BLaER1 (cell line): ENCODE data around the gene WDR1.

Source experiments
- H3K27ac ChIP-seq: shearing (Covaris generic); formaldehyde crosslinking; 2 replicates; pipeline ENCODE4 v1.8.1; 2022
- H3K27me3 ChIP-seq: shearing (Covaris generic); formaldehyde crosslinking; 2 replicates; pipeline ENCODE4 v1.8.1; 2022
- H3K36me3 ChIP-seq: shearing (Covaris generic); formaldehyde crosslinking; 2 replicates; pipeline ENCODE4 v1.8.1; 2022
- H3K4me1 ChIP-seq: shearing (Covaris generic); formaldehyde crosslinking; 2 replicates; pipeline ENCODE4 v1.8.1; 2022
- H3K4me2 ChIP-seq: shearing (Covaris generic); formaldehyde crosslinking; 2 replicates; pipeline ENCODE4 v1.8.1; 2022
- H3K4me3 ChIP-seq: shearing (Covaris generic); formaldehyde crosslinking; 2 replicates; pipeline ENCODE4 v1.8.1; 2022
- H3K9ac ChIP-seq: shearing (Covaris generic); formaldehyde crosslinking; 2 replicates; pipeline ENCODE4 v1.8.1; 2022
- H3K9me3 ChIP-seq: shearing (Covaris generic); formaldehyde crosslinking; 2 replicates; pipeline ENCODE4 v1.8.1; 2022
- H4K20me1 ChIP-seq: shearing (Covaris generic); formaldehyde crosslinking; 2 replicates; pipeline ENCODE4 v1.8.1; 2022
- Cebpa-rat ChIP-seq: shearing (Covaris generic); IDR thresholded peaks from 2 replicates; pipeline ENCODE4 v1.8.1; 2022

Gene WDR1

DNA sequence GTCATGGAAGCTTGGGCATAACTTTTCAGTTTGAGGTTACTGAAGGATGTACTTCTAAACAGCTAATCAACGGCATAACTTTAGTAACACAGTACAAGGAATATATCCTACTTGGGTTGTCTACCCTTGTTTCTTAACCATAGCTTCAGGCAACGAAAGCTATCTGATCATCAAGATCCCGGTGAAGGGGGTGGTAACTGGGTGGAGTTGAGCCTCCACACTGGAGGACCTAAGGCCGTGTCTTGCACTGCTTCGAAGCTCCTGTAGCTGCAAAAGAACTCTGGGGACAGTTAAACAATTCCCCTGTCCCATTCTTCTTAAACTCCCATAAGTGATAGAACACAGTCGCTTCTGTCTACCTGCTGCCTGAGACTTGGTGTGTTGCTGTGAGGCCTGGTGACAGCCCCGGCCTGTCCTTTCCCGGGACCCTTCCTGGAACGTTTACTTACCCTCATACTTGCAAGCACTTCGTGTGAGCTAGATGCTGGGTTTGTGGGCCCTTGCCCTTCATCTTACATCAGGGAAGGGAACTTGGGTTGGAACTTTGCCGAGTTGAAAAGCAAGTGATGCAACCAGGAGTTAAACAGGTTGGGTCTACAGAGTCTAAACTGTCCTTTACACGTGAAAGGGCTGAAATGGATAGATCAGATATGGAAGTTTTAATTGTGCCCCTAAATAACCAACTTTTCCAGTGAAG, 5.8 kb upstream of the WDR1 start:
- no peak overlapping the region for H3K9ac ChIP-seq
- H3K9me3 ChIP-seq, result peaks cover 16% of the 10 kb centered on the region
- H3K4me2 ChIP-seq, result peak overlapping the region; percentile 91
- H3K4me1 ChIP-seq, result peaks cover 83% of the 10 kb centered on the region
- H3K4me3 ChIP-seq, result no peak overlapping the region
- H3K27me3 ChIP-seq, result no peaks in the 10 kb centered on the region
- H4K20me1 ChIP-seq, result no peaks in the 10 kb centered on the region
- no peak for TF ChIP-seq Cebpa-rat
- peak overlapping the region; percentile 83 for H3K27ac ChIP-seq
- no peaks in the 10 kb centered on the region for H3K36me3 ChIP-seq

DNA sequence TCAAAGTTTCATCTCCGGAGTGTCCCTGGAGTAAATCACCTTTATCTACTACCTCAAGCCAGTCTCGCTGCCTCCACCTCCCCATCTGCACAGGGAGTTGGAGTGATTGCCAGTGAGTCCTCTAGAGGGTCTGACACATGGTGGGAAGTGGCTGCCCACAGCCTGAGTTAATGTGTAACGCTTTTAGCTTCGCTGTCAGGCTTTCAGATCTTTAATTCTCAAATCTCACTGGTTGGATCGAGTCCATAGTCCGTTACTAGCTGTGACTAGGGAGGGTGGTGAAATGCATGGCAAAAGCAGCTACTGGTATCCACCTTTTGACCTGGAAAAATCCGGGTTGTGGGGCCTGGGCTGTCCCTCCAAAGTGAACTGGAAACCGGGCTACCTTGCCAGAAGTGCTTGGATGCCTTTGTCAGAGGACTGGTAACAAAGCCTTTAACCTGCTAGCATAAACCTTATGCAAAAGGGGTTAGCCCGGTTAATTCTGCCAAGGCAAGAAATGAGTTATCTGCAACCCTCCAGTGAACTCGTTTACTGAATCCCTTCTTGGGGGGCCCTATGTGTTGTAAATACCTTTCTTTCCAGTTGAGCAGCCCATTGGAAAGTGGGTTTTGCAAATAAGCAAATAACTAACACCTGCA, 5.1 kb upstream of the WDR1 start:
- peak overlapping the region; percentile 91 for H3K4me2 ChIP-seq
- H3K27me3 ChIP-seq, result no peaks in the 10 kb centered on the region
- H3K36me3 ChIP-seq, result no peaks in the 10 kb centered on the region
- TF ChIP-seq Cebpa-rat, result no peak
- peak overlapping the region; percentile 15; the same call in 1 of the 2 replicates for H3K9ac ChIP-seq
- no peak overlapping the region for H3K4me3 ChIP-seq
- H3K27ac ChIP-seq, result peak overlapping the region; percentile 83
- H3K4me1 ChIP-seq, result peaks cover 85% of the 10 kb centered on the region
- peaks cover 9% of the 10 kb centered on the region for H3K9me3 ChIP-seq
- no peaks in the 10 kb centered on the region for H4K20me1 ChIP-seq

DNA sequence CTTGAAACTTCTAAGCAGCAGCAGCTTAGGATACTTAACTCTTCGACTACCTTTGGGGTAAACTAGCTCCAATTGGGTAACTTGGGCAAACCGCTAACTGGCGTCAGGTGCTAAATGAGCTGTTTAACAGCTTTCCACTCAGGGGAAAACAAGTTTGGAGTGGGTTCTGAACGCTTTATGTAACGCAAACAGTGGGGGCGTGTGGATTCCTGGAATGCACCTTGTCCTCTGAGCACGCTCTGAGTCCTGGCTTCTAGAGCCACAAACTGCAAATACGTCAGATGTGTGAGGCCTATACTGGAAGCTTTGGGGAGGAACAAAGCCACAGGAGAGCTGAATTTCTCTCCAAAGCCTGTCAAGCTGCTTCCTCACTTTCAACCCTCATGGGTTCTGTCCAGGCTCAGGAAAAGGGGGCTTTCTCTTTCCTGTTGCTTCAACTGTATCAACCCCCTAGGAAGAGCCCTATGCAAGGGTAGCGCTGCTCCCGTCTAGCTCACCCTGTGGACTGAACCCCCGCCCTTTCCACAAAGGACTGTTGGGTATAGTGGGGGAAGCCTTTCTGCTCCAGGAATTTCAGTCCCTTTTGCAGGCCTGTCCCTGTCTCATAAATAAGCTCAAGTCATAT, 4.5 kb upstream of the WDR1 start:
- Histone ChIP-seq H3K27me3 (no peaks in the 10 kb centered on the region), H3K4me3 (no peak overlapping the region), H3K4me1 (peaks cover 85% of the 10 kb centered on the region), H3K36me3 (no peaks in the 10 kb centered on the region), H3K9ac (peak overlapping the region; percentile 15; the same call in 1 of the 2 replicates), H3K9me3 (peaks cover 3% of the 10 kb centered on the region), H3K4me2 (peak overlapping the region; percentile 91), H3K27ac (peak overlapping the region; percentile 83), H4K20me1 (peaks cover 2% of the 10 kb centered on the region)
- TF ChIP-seq Cebpa-rat, result no peak

DNA sequence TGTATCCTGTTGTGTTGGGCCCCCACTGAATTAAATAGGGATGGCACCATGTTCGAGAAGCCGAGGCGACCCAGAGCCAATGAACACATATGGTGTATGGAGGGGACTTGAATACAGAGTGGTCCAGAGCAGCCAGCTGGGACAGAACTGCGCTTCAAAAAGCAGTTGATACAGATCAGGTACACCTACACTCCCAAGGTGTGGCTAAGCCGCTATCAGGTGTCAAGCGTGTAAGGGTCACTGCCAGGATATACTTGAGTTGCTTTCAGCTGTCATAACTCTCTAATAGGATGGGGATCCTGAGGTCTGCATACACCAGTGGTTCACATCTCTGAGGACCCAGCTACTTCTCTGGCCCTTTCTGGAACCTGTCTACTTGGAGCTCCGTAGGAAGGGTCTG, 3.2 kb upstream of the WDR1 start:
- no peaks in the 10 kb centered on the region for H3K27me3 ChIP-seq
- no peak for TF ChIP-seq Cebpa-rat
- 0 out of 2 replicates have a peak overlapping the region, but pooled peaks have one; percentile 83 for H3K27ac ChIP-seq

DNA sequence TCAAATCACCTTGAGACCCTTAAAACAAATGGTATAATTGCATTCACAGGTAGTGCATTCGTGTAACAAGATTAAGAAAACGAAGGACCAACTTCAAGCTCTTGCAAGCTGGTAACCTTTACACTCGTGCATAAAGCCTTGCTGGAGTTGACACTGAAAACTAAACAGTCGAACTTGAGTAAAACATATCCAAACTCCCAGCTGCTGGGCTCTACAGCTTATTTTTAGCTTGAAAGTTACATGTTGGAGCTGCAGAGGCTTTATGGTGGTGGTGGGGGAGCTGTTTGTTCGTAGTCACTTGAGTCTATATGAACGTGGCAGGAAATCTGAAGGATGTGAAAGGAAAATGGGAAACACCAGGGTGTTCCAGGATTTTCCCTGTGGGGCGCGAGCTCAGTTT, 2.7 kb upstream of the WDR1 start:
- Histone ChIP-seq H3K9ac (no peak overlapping the region), H3K4me3 (no peak overlapping the region), H3K27ac (peak overlapping the region; percentile 95; the same call in 1 of the 2 replicates), H3K9me3 (no peaks in the 10 kb centered on the region), H4K20me1 (peaks cover 20% of the 10 kb centered on the region), H3K36me3 (peaks cover 13% of the 10 kb centered on the region), H3K27me3 (no peaks in the 10 kb centered on the region), H3K4me2 (peak overlapping the region; percentile 91), H3K4me1 (peaks cover 88% of the 10 kb centered on the region)
- TF ChIP-seq Cebpa-rat, result no peak

More for the DNA sequence above, 3.2 kb upstream of the WDR1 start:
- peaks cover 88% of the 10 kb centered on the region for H3K4me1 ChIP-seq
- peaks cover 8% of the 10 kb centered on the region for H3K36me3 ChIP-seq
- no peak overlapping the region for H3K9ac ChIP-seq
- H3K9me3 ChIP-seq, result no peaks in the 10 kb centered on the region
- H3K4me3 ChIP-seq, result no peak overlapping the region
- peak overlapping the region; percentile 91 for H3K4me2 ChIP-seq
- H4K20me1 ChIP-seq, result peaks cover 15% of the 10 kb centered on the region

DNA sequence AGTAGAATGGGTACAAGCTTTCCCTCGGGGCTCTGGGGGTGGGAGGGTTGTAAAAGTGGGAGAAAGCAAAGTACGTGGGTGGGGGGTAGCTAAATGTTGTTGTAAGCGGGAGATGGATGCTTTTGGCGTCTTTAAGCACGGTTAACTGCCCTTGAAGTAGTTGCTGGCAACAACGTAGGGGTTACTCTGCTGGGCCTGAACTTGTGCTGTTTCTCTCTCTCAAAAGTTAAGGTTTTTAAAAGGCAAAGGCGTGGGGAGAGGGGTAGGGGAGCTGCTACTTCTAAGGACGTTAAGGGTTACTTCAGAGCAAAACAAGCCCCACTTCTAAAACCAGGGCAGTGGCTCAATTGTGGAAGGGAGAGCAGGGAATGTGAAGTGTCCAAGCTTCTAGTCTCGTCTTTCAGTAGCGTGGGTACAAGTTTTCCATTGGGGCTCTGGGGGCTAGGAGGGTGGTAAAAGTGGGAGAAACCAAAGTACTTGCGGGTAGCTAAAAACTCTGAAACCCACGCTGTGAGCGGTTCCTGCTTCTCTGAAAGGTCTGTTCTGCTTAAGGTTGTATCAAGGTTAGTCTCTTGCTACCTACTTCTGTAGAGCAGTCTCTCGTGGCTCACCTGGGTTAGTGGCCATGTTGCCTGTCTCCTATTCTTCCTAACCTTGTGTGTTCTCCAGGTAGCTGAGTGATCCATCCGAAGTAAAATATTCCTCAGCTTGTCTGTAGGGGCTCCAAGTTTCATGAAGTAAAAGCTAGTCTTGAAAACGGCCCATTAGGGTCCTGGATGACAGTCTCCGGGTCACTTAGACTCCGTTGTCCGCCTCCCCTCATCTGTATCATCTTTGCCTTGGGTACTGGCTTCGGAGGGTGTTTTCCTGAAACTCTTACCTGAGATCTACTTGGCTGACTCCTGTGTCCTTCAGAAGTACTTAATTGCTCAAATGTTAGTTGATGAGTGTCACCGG, 1.7 kb upstream of the WDR1 start:
- H3K27me3 ChIP-seq, result no peaks in the 10 kb centered on the region
- H3K4me2 ChIP-seq, result peak overlapping the region; percentile 91
- TF ChIP-seq Cebpa-rat, result no peak
- H3K4me1 ChIP-seq, result peaks cover 85% of the 10 kb centered on the region
- no peaks in the 10 kb centered on the region for H3K9me3 ChIP-seq
- peak overlapping the region; percentile 95 for H3K27ac ChIP-seq
- H3K36me3 ChIP-seq, result peaks cover 22% of the 10 kb centered on the region
- H3K9ac ChIP-seq, result peak overlapping the region; percentile 92
- peak overlapping the region; percentile 92 for H3K4me3 ChIP-seq
- peaks cover 29% of the 10 kb centered on the region for H4K20me1 ChIP-seq

DNA sequence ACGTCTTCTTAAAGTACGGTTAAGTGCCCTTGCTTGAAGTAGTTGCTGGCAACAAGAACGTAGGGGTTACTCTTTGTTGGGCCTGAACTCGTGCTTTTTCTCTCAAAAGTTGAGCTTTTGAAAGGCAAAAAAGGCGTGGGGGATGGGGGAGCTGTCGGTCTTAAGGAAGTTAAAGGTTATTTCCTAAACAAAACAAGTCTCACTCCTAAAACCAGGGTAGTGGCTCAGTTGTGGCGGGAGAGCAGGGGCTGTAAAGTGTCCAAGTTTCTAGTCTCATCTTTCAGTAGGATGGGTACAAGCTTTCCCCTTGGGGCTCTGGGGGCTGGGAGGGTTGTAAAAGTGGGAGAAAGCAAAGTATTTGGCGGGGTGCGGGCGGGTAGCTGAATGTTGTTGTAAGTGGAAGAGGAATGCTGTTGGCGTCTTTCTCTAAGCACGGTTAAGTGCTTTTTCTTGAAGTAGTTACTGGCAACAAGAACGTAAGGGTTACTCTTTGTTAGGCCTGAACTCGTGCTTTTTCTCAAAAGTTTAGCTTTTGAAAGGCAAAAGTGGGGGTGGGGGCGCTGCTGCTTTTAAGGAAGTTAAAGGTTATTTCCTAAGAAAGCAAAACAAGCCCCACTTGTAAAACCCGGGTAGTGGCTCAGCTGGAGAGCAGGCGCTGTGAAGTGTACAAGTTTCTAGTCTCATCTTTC, 904 bp upstream of the WDR1 start:
- Histone ChIP-seq H3K27ac (peak overlapping the region; percentile 95), H3K4me3 (peak overlapping the region; percentile 92), H3K9ac (peak overlapping the region; percentile 92), H3K9me3 (no peaks in the 10 kb centered on the region), H3K36me3 (peaks cover 30% of the 10 kb centered on the region), H3K4me2 (peak overlapping the region; percentile 91), H4K20me1 (peaks cover 37% of the 10 kb centered on the region), H3K4me1 (peaks cover 85% of the 10 kb centered on the region), H3K27me3 (no peaks in the 10 kb centered on the region)
- no peak for TF ChIP-seq Cebpa-rat

DNA sequence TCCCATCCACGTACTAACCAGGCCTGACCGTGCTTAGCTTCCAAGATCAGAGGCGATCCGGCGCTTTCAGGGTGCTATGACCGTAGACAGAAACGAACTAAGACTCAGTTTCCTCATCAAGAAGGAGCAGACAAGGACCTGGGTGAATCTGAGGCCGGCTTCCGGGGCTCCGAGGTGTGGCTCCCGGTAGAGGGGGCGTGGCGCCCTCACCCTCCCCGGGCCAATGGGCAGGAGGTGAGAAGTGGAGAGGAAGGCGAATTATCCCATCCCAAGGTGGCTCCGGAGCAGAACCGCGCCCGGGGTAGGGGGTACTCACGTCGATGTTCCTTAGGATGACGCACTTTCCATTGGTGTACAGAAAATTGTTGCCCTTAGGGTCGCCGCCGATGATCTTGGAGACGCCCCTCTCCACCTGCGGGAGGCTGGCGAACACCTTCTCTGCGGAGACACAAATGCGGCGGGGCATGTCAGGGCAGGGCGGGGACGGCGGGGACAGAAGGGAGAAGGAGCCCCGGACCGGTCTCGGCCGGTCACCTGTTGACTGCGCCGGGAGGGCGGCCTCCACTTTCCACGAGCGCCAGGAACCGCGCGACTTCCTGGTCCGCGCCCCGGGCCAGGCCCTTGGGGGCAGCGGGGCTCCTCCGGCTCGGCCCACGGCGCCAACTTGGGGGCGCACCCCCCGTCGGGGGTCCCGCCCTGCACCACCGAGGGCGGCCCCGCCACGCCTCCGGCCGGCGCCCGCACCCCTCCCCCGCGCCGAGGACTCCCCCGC, 616 bp downstream of the WDR1 start:
- Histone ChIP-seq H3K4me2 (peak overlapping the region; percentile 97), H3K4me1 (peaks cover 85% of the 10 kb centered on the region), H3K27me3 (no peaks in the 10 kb centered on the region), H3K9me3 (no peaks in the 10 kb centered on the region), H4K20me1 (peaks cover 52% of the 10 kb centered on the region), H3K36me3 (peaks cover 46% of the 10 kb centered on the region), H3K9ac (peak overlapping the region; percentile 93), H3K27ac (peak overlapping the region; percentile 94), H3K4me3 (peak overlapping the region; percentile 92)
- no peak for TF ChIP-seq Cebpa-rat
